ENCODE results near the gene ARHGAP15.

DNA sequence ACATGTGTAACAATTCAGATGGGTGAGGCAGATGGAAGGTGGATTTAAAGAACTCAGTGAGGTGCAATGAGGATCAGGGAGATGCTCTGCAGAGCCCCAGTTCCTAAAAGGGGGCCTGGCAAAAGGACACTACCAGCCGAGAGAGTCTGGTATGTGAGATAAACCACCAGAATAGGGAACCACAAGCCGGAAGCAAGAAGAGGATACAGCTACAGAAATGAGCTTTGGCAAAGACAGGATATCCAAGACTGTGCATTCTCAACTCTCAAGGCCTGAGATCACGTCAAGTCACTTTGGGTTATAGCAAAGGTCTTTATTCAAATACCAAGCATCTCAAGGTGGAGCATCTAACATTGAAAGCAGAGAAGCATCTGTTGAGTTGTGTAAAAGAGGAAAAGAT, 293.5 kb downstream of the ARHGAP15 start:
- TF ChIP-seq, protein P1, sequence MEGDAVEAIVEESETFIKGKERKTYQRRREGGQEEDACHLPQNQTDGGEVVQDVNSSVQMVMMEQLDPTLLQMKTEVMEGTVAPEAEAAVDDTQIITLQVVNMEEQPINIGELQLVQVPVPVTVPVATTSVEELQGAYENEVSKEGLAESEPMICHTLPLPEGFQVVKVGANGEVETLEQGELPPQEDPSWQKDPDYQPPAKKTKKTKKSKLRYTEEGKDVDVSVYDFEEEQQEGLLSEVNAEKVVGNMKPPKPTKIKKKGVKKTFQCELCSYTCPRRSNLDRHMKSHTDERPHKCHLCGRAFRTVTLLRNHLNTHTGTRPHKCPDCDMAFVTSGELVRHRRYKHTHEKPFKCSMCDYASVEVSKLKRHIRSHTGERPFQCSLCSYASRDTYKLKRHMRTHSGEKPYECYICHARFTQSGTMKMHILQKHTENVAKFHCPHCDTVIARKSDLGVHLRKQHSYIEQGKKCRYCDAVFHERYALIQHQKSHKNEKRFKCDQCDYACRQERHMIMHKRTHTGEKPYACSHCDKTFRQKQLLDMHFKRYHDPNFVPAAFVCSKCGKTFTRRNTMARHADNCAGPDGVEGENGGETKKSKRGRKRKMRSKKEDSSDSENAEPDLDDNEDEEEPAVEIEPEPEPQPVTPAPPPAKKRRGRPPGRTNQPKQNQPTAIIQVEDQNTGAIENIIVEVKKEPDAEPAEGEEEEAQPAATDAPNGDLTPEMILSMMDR (IDR thresholded peaks at IDR 0.05), result no peak
- no peak for TF ChIP-seq POLR2A (IDR thresholded peaks at IDR 0.05)

All from esophagus squamous epithelium (tissue), 4 donors.